GM12892 (cell line): ENCODE data around the gene SLC25A17.
"Not testable (repeated sequence)": the region's sequence is repeated elsewhere in the genome, so short reads cannot be mapped to it uniquely, and the experiment has no call there.

ENCODE experiments used
- POLR2A ChIP-seq: IDR thresholded peaks from 2 replicates; pipeline ENCODE4 v1.6.1; 2011; ENCODE audit warnings: low read depth, low read length, control low read depth
- POLR2AphosphoS5 ChIP-seq: IDR thresholded peaks from 2 replicates; pipeline ENCODE4 v1.6.1; 2011; ENCODE audit warnings: low read depth, low read length, control low read depth
- TAF1 ChIP-seq: IDR thresholded peaks from 2 replicates; pipeline ENCODE4 v1.6.1; 2011; ENCODE audit warnings: low read depth, mild to moderate bottlenecking, control low read depth, low read length, borderline replicate concordance

DNA sequence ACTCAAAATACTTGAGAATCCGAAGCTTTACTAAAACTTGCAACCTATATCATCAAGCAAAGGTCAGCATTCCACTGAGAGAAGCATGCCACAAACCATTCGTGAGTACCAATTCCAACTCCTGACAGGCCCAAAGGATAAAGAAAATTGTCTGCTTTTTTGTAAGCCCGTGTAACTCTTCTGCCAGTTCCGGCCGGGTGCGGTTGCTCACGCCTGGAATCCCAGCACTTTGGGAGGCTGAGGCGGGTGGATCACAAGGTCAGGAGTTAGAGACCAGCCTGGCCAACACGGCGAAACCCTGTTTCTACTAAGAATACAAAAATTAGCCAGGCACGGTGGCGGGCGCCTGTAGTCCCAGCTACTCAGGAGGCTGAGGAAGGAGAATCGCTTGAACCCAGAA, 37.4 kb downstream of the SLC25A17 start:
- not testable (repeated sequence) for TF ChIP-seq POLR2A, POLR2AphosphoS5, TAF1
